ENCODE measurements around the gene FBXO2. TPM values are rescaled to one million over a fixed set of nuclear protein-coding genes. Genes with fewer than 3 reads are reported as not detected.

The FBXO2 gene
- total RNA-seq, 1 donor from 2014 or later, result 0.56 TPM

DNA sequence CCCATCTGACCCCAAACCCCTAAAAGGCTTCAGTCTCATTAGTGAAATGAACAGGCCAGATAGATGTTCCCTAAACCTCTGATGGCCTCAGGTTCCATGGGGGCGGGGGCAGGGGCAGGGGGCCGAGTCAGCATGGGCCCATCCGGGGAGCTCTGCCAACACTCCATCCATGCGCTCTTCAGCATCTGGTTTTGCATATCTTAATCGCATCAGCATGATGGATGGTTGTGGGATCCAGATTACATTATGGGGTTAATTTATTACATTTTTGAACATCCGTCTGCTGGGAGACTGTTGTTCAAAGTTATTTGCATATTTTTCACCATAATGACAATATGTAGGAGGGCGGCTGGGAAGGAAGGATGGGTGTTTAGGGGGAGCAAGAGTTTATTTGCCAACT lies 29.8 kb upstream of the FBXO2 start:
- peaks cover 14% of the 10 kb centered on the region for H3K27me3 Mint-ChIP-seq (ENCODE audit: insufficient read depth, low read depth)
- H3K9ac ChIP-seq, result no peak overlapping the region
- no peaks in the 10 kb centered on the region for H3K36me3 Mint-ChIP-seq
- no peak overlapping the region for H2AFZ ChIP-seq (replicated peaks)
- H3K27ac ChIP-seq, result no peak overlapping the region
- H3K4me2 ChIP-seq, result no peak overlapping the region
- H3K4me3 ChIP-seq, result no peak overlapping the region
- H3K4me3 Mint-ChIP-seq, result no peak overlapping the region
- no peaks in the 10 kb centered on the region for H3K9me3 Mint-ChIP-seq
- peaks cover 53% of the 10 kb centered on the region for H3F3A ChIP-seq (ENCODE audit: low read depth)
- H3K4me1 ChIP-seq, result peaks cover 20% of the 10 kb centered on the region
- no peak for DNase-seq (ENCODE audit: low spot score)
- no peaks in the 10 kb centered on the region for H3K9me3 ChIP-seq (ENCODE audit: low read depth)
- TF ChIP-seq EZH2phosphoT487 (IDR thresholded peaks at IDR 0.05) (no peak), EZH2 (IDR thresholded peaks at IDR 0.05) (no peak)
- TF ChIP-seq, protein P1, sequence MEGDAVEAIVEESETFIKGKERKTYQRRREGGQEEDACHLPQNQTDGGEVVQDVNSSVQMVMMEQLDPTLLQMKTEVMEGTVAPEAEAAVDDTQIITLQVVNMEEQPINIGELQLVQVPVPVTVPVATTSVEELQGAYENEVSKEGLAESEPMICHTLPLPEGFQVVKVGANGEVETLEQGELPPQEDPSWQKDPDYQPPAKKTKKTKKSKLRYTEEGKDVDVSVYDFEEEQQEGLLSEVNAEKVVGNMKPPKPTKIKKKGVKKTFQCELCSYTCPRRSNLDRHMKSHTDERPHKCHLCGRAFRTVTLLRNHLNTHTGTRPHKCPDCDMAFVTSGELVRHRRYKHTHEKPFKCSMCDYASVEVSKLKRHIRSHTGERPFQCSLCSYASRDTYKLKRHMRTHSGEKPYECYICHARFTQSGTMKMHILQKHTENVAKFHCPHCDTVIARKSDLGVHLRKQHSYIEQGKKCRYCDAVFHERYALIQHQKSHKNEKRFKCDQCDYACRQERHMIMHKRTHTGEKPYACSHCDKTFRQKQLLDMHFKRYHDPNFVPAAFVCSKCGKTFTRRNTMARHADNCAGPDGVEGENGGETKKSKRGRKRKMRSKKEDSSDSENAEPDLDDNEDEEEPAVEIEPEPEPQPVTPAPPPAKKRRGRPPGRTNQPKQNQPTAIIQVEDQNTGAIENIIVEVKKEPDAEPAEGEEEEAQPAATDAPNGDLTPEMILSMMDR (IDR thresholded peaks at IDR 0.05), result no peak
- peaks cover 64% of the 10 kb centered on the region for H3K79me2 ChIP-seq (ENCODE audit: low read depth)
- H3K27ac Mint-ChIP-seq, result no peak overlapping the region
- H3K4me1 Mint-ChIP-seq, result peaks cover 20% of the 10 kb centered on the region
- H4K20me1 ChIP-seq (ENCODE audit: low read depth), result peaks cover 73% of the 10 kb centered on the region
- no peaks in the 10 kb centered on the region for H3K27me3 ChIP-seq
- H3K36me3 ChIP-seq, result no peaks in the 10 kb centered on the region

DNA sequence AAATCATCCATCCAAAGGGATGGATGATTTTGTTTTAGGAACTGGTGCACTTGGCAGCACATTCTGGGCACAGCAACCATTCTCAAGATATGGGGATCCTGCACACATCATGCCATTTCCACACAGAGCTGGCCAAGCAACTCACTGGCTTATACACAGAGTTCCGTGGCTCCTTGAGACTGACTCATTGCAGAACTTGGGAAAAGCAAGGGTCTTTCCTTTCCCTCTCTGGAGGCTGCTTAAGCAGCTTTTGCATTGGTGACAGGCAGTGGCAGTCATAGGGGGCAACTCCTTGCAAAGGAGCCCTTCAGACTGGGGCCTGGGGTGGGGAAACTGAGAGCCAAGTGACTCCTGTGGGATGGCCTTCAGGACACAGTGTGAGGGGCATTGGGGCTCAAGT lies 28.6 kb upstream of the FBXO2 start:
- Histone ChIP-seq H3K9ac (no peak overlapping the region), H3K4me1 (peaks cover 17% of the 10 kb centered on the region), H2AFZ (replicated peaks) (no peak overlapping the region), H4K20me1 (ENCODE audit: low read depth) (peaks cover 72% of the 10 kb centered on the region), H3K79me2 (ENCODE audit: low read depth) (peaks cover 64% of the 10 kb centered on the region), H3K36me3 (no peaks in the 10 kb centered on the region), H3K4me2 (peak overlapping the region; percentile 81), H3K27ac (no peak overlapping the region), H3K9me3 (ENCODE audit: low read depth) (no peaks in the 10 kb centered on the region), H3K4me3 (peak overlapping the region; percentile 79), H3F3A (ENCODE audit: low read depth) (peaks cover 53% of the 10 kb centered on the region), H3K27me3 (no peaks in the 10 kb centered on the region)
- Mint-ChIP-seq H3K4me3 (peak overlapping the region; percentile 73), H3K27me3 (ENCODE audit: insufficient read depth, low read depth) (peaks cover 14% of the 10 kb centered on the region), H3K36me3 (peaks cover 3% of the 10 kb centered on the region), H3K9me3 (no peaks in the 10 kb centered on the region), H3K4me1 (peaks cover 23% of the 10 kb centered on the region), H3K27ac (no peak overlapping the region)
- no peak for DNase-seq (ENCODE audit: low spot score)
- no peak for TF ChIP-seq EZH2 (IDR thresholded peaks at IDR 0.05)
- TF ChIP-seq EZH2phosphoT487 (IDR thresholded peaks at IDR 0.05), result no peak
- TF ChIP-seq, protein P1 (IDR thresholded peaks at IDR 0.05), result no peak

DNA sequence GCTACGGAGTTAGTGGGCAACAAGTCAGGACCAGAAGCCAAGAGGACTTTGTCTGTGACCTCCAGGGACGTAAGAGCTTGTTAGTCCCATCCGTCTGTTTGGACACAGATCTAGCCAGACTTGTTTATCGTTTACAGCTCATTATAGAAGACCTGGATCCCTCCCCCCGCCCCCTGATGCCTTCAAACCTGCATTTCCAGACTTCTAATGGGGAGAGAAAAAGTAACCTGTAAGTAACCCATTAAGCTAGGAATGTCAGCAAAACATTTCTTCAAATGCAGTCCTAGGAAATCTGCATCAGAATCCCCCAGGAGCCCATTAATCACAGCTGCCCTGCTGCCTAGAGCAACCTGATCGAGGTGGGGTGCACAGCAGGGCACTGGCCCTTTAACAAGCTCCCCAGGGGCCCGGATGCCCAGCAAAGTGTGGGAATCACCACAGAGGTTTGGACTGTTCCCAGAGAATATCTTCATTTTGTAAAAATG lies 28.1 kb upstream of the FBXO2 start:
- H3K36me3 ChIP-seq, result no peaks in the 10 kb centered on the region
- no peak overlapping the region for H3K27ac ChIP-seq
- H3K27ac Mint-ChIP-seq, result peak overlapping the region; percentile 10
- H3K4me1 ChIP-seq, result peaks cover 17% of the 10 kb centered on the region
- peaks cover 53% of the 10 kb centered on the region for H3F3A ChIP-seq (ENCODE audit: low read depth)
- H3K27me3 ChIP-seq, result no peaks in the 10 kb centered on the region
- peaks cover 12% of the 10 kb centered on the region for H3K27me3 Mint-ChIP-seq (ENCODE audit: insufficient read depth, low read depth)
- no peak overlapping the region for H2AFZ ChIP-seq (replicated peaks)
- TF ChIP-seq EZH2phosphoT487 (IDR thresholded peaks at IDR 0.05) (no peak), EZH2 (IDR thresholded peaks at IDR 0.05) (no peak)
- TF ChIP-seq, protein P1 (IDR thresholded peaks at IDR 0.05), result no peak
- H4K20me1 ChIP-seq (ENCODE audit: low read depth), result peaks cover 69% of the 10 kb centered on the region
- peak overlapping the region; percentile 79 for H3K4me3 ChIP-seq
- H3K4me1 Mint-ChIP-seq, result peaks cover 23% of the 10 kb centered on the region
- H3K79me2 ChIP-seq (ENCODE audit: low read depth), result peaks cover 61% of the 10 kb centered on the region
- H3K9me3 Mint-ChIP-seq, result no peaks in the 10 kb centered on the region
- no peak for DNase-seq (ENCODE audit: low spot score)
- peak overlapping the region; percentile 93 for H3K4me3 Mint-ChIP-seq
- no peaks in the 10 kb centered on the region for H3K9me3 ChIP-seq (ENCODE audit: low read depth)
- H3K9ac ChIP-seq, result no peak overlapping the region
- H3K36me3 Mint-ChIP-seq, result peaks cover 3% of the 10 kb centered on the region
- H3K4me2 ChIP-seq, result peak overlapping the region; percentile 81

All from neural progenitor cell (in vitro differentiated cells).